NT2/D1 (cell line): Measurements from ENCODE around the gene ARMS2.

Experiments used
- DNase-seq: peaks from one replicate; pipeline ENCODE4 v3.0.0-alpha.2; 2011; ENCODE audit warnings: low read depth, low spot score
- H3K27me3 ChIP-seq: 2 replicates; pipeline ENCODE4 v1.6.0; 2011; ENCODE audit warnings: mild to moderate bottlenecking; ENCODE audit not compliant: insufficient read length, insufficient read depth
- H3K36me3 ChIP-seq: 2 replicates; pipeline ENCODE4 v1.6.1; 2011; ENCODE audit warnings: mild to moderate bottlenecking, low read length, mixed read lengths; ENCODE audit not compliant: insufficient read depth, insufficient read length
- H3K4me1 ChIP-seq: 2 replicates; pipeline ENCODE4 v1.5.1; 2011; ENCODE audit not compliant: insufficient read depth, insufficient read length
- H3K4me3 ChIP-seq: 2 replicates; pipeline ENCODE4 v1.5.1; 2011; ENCODE audit warnings: low read depth; ENCODE audit not compliant: insufficient read length
- H3K9ac ChIP-seq: 2 replicates; pipeline ENCODE4 v1.6.0; 2011; ENCODE audit warnings: low read depth; ENCODE audit not compliant: insufficient read length
- H3K9me3 ChIP-seq: 2 replicates; pipeline ENCODE4 v1.5.1; 2011; ENCODE audit warnings: mild to moderate bottlenecking, low read length; ENCODE audit not compliant: insufficient read depth
- SUZ12 ChIP-seq: IDR thresholded peaks from 2 replicates; pipeline ENCODE4 v1.6.1; 2011; ENCODE audit not compliant: insufficient read length, insufficient read depth; ENCODE audit errors: extremely low read depth
- YY1 ChIP-seq: IDR thresholded peaks from 2 replicates; pipeline ENCODE4 v1.6.1; 2011; ENCODE audit not compliant: insufficient read length, insufficient read depth
- ZNF274 ChIP-seq: IDR thresholded peaks from 2 replicates; pipeline ENCODE4 v1.6.1; 2011; ENCODE audit warnings: mild to moderate bottlenecking, low read depth, low read length

Gene ARMS2

DNA sequence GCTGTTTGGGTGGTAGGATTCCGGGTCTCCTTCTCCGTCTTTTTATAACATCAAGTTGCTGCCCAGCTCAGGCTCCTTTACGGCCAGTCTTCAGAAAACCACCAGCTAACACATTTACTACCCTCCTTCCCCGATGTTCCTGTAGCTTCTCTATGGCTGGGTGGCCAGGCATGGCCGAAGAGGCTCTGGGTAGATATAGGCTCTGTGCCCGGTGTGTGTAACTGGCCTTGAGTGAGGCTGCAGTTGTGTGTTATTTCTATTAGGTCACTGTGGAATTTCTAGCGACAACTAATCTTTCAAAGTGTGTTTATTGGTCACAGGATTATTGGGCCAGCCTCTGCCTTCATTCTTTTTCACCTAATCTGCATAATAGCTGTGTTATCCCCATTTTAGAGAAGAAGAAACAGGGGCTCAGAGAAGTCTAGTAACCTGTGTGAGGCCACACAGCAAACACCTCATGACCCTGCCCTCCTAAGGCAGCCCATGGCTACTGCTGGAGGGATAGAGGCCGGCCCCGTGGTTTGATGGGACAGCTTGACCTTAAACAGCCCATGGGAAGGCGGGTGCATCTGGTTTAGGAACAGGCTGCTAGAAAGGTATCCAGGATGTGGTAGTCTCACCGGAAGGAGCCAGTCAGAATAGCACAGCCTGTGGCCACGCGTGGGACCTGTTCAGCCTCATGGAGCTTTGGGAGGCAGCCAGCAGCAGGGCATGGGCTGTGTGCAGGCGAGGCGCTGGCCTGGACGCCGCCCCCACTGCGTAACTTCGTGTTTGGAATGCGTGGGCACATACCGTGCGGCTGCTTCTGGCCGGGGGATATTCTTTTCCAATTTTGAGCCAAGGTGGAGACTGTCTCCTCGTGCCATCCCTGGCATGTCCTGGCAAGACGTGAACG lies 36.6 kb downstream of the ARMS2 start:
- Histone ChIP-seq H3K4me1 (peaks cover 5% of the 10 kb centered on the region), H3K9ac (no peak overlapping the region), H3K9me3 (no peaks in the 10 kb centered on the region), H3K27me3 (no peaks in the 10 kb centered on the region), H3K36me3 (no peaks in the 10 kb centered on the region), H3K4me3 (no peak overlapping the region)
- TF ChIP-seq ZNF274 (no peak), SUZ12 (no peak), YY1 (no peak)
- DNase-seq = no peak

DNA sequence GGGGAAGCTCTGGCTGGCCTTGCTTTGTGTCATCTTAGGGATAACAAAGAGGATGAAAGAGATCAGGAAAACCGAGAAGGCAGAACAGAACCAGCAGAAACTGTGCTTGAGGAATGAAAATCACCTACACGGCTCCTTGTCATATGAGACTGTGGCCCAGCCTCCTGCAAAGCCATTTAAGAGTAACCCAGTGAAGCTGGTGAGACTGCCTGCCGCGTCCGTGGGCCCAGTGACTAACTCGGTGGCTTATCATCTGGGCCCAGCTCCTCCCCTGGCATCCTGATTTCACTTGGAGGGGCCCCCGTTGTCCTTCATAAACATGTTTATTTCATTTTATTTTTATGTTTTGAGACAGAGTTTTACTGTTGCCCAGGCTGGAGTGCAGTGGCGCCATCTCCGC lies 37.6 kb downstream of the ARMS2 start:
- no peak overlapping the region for H3K4me3 ChIP-seq
- no peaks in the 10 kb centered on the region for H3K9me3 ChIP-seq
- H3K27me3 ChIP-seq = no peaks in the 10 kb centered on the region
- DNase-seq = no peak
- TF ChIP-seq SUZ12 (no peak), YY1 (no peak), ZNF274 (no peak)
- H3K4me1 ChIP-seq = peaks cover 5% of the 10 kb centered on the region
- H3K9ac ChIP-seq = no peak overlapping the region
- H3K36me3 ChIP-seq = no peaks in the 10 kb centered on the region

GRCh38 chr10:122492999-122493481 lies 38.6 kb downstream of the ARMS2 start:
- H3K9ac ChIP-seq = no peak overlapping the region
- peaks cover 5% of the 10 kb centered on the region for H3K4me1 ChIP-seq
- DNase-seq = no peak
- H3K4me3 ChIP-seq = no peak overlapping the region
- TF ChIP-seq ZNF274 = no peak
- no peak for TF ChIP-seq YY1
- no peaks in the 10 kb centered on the region for H3K27me3 ChIP-seq
- no peaks in the 10 kb centered on the region for H3K9me3 ChIP-seq
- H3K36me3 ChIP-seq = no peaks in the 10 kb centered on the region

- Histone ChIP-seq H3K9ac (no peak overlapping the region), H3K9me3 (no peaks in the 10 kb centered on the region), H3K36me3 (no peaks in the 10 kb centered on the region), H3K4me3 (no peak overlapping the region), H3K27me3 (no peaks in the 10 kb centered on the region), H3K4me1 (peaks cover 5% of the 10 kb centered on the region)
- no peak for TF ChIP-seq SUZ12
- no peak for TF ChIP-seq YY1
- no peak for TF ChIP-seq ZNF274
- DNase-seq = no peak
Observed at GRCh38 chr10:122493761-122494160, 39.3 kb downstream of the ARMS2 start.

GRCh38 chr10:122494173-122494820 lies 39.8 kb downstream of the ARMS2 start:
- no peak for DNase-seq
- Histone ChIP-seq H3K36me3 (no peaks in the 10 kb centered on the region), H3K9ac (no peak overlapping the region), H3K9me3 (no peaks in the 10 kb centered on the region), H3K27me3 (no peaks in the 10 kb centered on the region), H3K4me3 (no peak overlapping the region), H3K4me1 (peaks cover 5% of the 10 kb centered on the region)
- TF ChIP-seq YY1 (no peak), SUZ12 (no peak), ZNF274 (no peak)

GRCh38 chr10:122494833-122495232 lies 40.4 kb downstream of the ARMS2 start:
- no peak for DNase-seq
- no peak for TF ChIP-seq SUZ12
- no peak for TF ChIP-seq ZNF274
- TF ChIP-seq YY1 = no peak
- no peak overlapping the region for H3K4me3 ChIP-seq
- H3K9me3 ChIP-seq = no peaks in the 10 kb centered on the region
- peaks cover 5% of the 10 kb centered on the region for H3K4me1 ChIP-seq
- H3K9ac ChIP-seq = no peak overlapping the region
- H3K27me3 ChIP-seq = no peaks in the 10 kb centered on the region
- no peaks in the 10 kb centered on the region for H3K36me3 ChIP-seq

- Histone ChIP-seq H3K36me3 (no peaks in the 10 kb centered on the region), H3K9me3 (no peaks in the 10 kb centered on the region), H3K9ac (no peak overlapping the region), H3K27me3 (no peaks in the 10 kb centered on the region), H3K4me3 (no peak overlapping the region), H3K4me1 (peaks cover 5% of the 10 kb centered on the region)
- TF ChIP-seq ZNF274 (no peak), SUZ12 (no peak), YY1 (no peak)
- DNase-seq = no peak
Observed at GRCh38 chr10:122495406-122496340, 41.2 kb downstream of the ARMS2 start.
